Measurements from ENCODE around the gene GLRA1. TPM values are rescaled to one million over a fixed set of nuclear protein-coding genes. Genes with fewer than 3 reads are reported as not detected.
A peak's percentile ranks its signal among the peaks of the same experiment; 100 is the strongest.
"Not testable (repeated sequence)": the region's sequence is repeated elsewhere in the genome, so short reads cannot be mapped to it uniquely, and the experiment has no call there.

GLRA1 gene
- total RNA-seq, 1 experiment from 2014 or later, result not detected

DNA sequence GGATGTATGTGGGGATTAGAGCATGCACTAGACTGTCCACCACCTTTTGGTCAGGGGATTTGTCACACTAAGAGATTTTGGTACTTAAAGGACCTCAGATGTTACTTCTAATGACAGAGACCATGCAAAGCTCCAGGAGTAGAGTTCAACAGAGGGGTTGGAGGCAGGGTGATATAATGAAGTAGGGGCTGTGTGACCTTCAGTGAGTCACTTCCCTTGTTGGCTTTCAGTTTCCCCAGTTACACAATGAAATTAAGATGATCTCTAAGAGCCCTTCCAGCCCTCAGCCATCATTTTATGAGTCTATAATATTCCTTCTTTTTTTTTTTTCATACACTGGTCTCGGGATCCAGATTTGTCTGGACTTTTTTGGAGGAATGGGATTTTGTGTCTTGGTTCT is 26.8 kb downstream of the GLRA1 start:
- POLR2A ChIA-PET, result no interaction called here

DNA sequence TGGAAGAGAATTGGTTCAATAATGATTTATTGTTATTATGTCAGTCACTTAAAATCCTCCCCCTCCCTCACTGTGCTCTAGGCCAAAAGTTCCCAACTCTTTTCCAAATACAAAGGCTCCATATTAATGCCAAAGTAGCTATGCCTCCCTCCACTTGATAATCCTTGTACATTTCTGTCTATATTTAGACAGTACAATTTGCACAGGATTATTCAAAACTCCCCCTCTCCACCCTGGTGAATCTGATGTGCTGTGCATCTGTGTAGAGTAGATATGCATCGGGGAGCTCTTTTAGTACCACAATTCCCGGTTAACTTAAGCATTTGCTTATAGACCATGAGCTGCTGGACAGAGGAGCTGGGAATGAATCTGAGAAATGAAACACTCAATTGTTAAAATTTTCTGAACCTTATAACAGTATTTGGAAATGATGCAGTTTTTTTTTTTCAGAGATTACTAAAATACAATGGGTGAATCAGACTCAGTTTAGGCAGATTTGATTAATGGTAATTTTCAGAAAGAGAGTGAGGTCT is 27.6 kb downstream of the GLRA1 start:
- Mint-ChIP-seq H3K36me3 (ENCODE audit: insufficient read depth, unreplicated experiment) (no peaks in the 10 kb centered on the region), H3K9me3 (ENCODE audit: unreplicated experiment) (peaks cover 8% of the 10 kb centered on the region), H3K4me3 (ENCODE audit: unreplicated experiment) (peak overlapping the region; percentile 30), H3K27ac (ENCODE audit: low read depth, unreplicated experiment) (peak overlapping the region; percentile 68), H3K4me1 (ENCODE audit: insufficient read depth, unreplicated experiment) (peaks cover 23% of the 10 kb centered on the region), H3K27me3 (ENCODE audit: insufficient read depth, unreplicated experiment) (no peaks in the 10 kb centered on the region)
- intact Hi-C loops (cut with micrococcal nuclease), result loop anchor here (2.0 kb wide), 1 partner anchor 28 kb away; the partner anchor contains the start of gene GLRA1
- no TSS peak for BruUV-seq (replicated peaks)
- TF ChIP-seq, protein P1, sequence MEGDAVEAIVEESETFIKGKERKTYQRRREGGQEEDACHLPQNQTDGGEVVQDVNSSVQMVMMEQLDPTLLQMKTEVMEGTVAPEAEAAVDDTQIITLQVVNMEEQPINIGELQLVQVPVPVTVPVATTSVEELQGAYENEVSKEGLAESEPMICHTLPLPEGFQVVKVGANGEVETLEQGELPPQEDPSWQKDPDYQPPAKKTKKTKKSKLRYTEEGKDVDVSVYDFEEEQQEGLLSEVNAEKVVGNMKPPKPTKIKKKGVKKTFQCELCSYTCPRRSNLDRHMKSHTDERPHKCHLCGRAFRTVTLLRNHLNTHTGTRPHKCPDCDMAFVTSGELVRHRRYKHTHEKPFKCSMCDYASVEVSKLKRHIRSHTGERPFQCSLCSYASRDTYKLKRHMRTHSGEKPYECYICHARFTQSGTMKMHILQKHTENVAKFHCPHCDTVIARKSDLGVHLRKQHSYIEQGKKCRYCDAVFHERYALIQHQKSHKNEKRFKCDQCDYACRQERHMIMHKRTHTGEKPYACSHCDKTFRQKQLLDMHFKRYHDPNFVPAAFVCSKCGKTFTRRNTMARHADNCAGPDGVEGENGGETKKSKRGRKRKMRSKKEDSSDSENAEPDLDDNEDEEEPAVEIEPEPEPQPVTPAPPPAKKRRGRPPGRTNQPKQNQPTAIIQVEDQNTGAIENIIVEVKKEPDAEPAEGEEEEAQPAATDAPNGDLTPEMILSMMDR (IDR thresholded peaks at IDR 0.05; ENCODE audit: unreplicated experiment), result no peak
- ChIA-PET POLR2A (interaction anchor here (0.6 to 1.6 kb wide), 6 partner anchors 10 to 453 kb away, joined by 3 to 5 read pairs (median 4); no protein-coding TSS in a partner anchor), CTCF (interaction anchor here (0.6 to 2.9 kb wide), 6 partner anchors 9 to 246 kb away, joined by 3 to 18 read pairs (median 6); no protein-coding TSS in a partner anchor)
- no peak for DNase-seq (ENCODE audit: unreplicated experiment)

More for the DNA sequence above, 26.8 kb downstream of the GLRA1 start:
- Mint-ChIP-seq H3K9me3 (ENCODE audit: unreplicated experiment) (peaks cover 8% of the 10 kb centered on the region), H3K27me3 (ENCODE audit: insufficient read depth, unreplicated experiment) (no peaks in the 10 kb centered on the region), H3K4me1 (ENCODE audit: insufficient read depth, unreplicated experiment) (peaks cover 23% of the 10 kb centered on the region), H3K36me3 (ENCODE audit: insufficient read depth, unreplicated experiment) (no peaks in the 10 kb centered on the region), H3K27ac (ENCODE audit: low read depth, unreplicated experiment) (no peak overlapping the region), H3K4me3 (ENCODE audit: unreplicated experiment) (no peak overlapping the region)
- BruUV-seq (replicated peaks), result no TSS peak
- no peak for DNase-seq (ENCODE audit: unreplicated experiment)
- intact Hi-C loops (cut with micrococcal nuclease), result loop anchor here (2.0 kb wide), 1 partner anchor 27 kb away; the partner anchor contains the start of gene GLRA1
- CTCF ChIA-PET, result interaction anchor here (0.6 kb wide), 1 partner anchor 458 kb away, joined by 3 read pairs; no protein-coding TSS in a partner anchor
- TF ChIP-seq, protein P1 (IDR thresholded peaks at IDR 0.05; ENCODE audit: unreplicated experiment), result no peak

DNA sequence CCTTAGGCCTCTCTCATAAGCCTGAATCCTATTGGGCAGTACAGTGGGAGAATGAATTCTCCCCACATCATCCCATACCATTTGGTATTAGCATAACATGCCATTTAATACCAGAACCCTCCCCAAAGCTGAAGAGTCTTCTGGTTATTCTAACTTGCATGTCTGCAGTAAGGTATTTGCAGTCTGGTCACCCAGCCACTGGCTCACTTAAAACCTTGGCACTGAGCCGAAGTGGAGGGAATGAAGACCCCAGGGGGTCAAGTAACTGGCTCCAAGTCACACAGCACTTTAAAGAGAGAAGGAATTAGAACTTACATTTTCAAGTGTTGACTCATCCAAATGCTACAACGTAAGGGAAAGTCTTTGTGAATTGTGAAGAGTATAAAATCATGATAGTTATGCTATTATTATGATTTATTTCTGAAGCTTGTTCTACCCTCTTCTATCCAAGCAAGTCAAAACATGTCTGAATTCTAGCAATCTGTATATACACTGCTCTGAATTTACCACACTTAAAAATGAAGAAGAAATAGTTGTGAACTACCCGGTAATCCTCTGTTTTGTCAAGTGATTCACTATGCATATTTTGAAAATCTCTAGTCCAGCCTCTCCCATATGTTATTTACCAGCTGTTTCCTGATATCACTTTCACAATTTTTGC is 28.5 kb downstream of the GLRA1 start:
- no peaks in the 10 kb centered on the region for H3K36me3 Mint-ChIP-seq (ENCODE audit: insufficient read depth, unreplicated experiment)
- TF ChIP-seq, protein P1 (IDR thresholded peaks at IDR 0.05; ENCODE audit: unreplicated experiment), result no peak
- peak; percentile 65 for DNase-seq (ENCODE audit: unreplicated experiment)
- POLR2A ChIA-PET, result interaction anchor here (0.6 to 1.6 kb wide), 8 partner anchors 9 to 454 kb away, joined by 3 to 5 read pairs (median 4); no protein-coding TSS in a partner anchor
- peaks cover 23% of the 10 kb centered on the region for H3K4me1 Mint-ChIP-seq (ENCODE audit: insufficient read depth, unreplicated experiment)
- peaks cover 8% of the 10 kb centered on the region for H3K9me3 Mint-ChIP-seq (ENCODE audit: unreplicated experiment)
- intact Hi-C loops (cut with micrococcal nuclease), result loop anchor here (2.0 kb wide), 1 partner anchor 29 kb away; the partner anchor contains the start of gene GLRA1
- CTCF ChIA-PET, result interaction anchor here (0.6 to 2.9 kb wide), 8 partner anchors 9 to 376 kb away, joined by 3 to 18 read pairs (median 4); no protein-coding TSS in a partner anchor
- H3K27me3 Mint-ChIP-seq (ENCODE audit: insufficient read depth, unreplicated experiment), result no peaks in the 10 kb centered on the region
- H3K27ac Mint-ChIP-seq (ENCODE audit: low read depth, unreplicated experiment), result peak overlapping the region; percentile 68
- peak overlapping the region; percentile 30 for H3K4me3 Mint-ChIP-seq (ENCODE audit: unreplicated experiment)
- no TSS peak for BruUV-seq (replicated peaks)

DNA sequence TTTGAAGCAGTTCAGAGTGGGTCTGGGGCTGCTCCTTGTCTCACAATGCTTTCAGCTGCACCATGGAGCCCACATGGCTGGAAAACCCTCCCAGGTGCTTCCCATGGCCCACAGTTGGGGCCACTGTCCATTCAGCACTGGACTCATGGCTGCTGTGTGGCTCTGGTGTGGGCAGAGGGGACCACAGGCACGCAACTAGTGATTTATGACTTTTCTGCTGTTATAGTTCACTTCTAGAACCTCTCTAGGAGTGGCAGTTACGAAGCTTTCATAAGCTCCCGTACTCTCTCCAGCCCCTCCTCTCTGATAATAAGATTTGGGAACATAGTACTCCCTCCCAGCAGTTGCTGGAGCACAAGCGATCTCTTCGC is 29.0 kb downstream of the GLRA1 start:
- POLR2A ChIA-PET, result interaction anchor here (0.6 to 1.4 kb wide), 3 partner anchors 8 to 29 kb away, joined by 3 to 5 read pairs (median 4); no protein-coding TSS in a partner anchor
- TF ChIP-seq, protein P1 (IDR thresholded peaks at IDR 0.05; ENCODE audit: unreplicated experiment), result no peak
- Mint-ChIP-seq H3K4me3 (ENCODE audit: unreplicated experiment) (no peak overlapping the region), H3K36me3 (ENCODE audit: insufficient read depth, unreplicated experiment) (no peaks in the 10 kb centered on the region), H3K9me3 (ENCODE audit: unreplicated experiment) (peaks cover 8% of the 10 kb centered on the region), H3K4me1 (ENCODE audit: insufficient read depth, unreplicated experiment) (peaks cover 23% of the 10 kb centered on the region), H3K27me3 (ENCODE audit: insufficient read depth, unreplicated experiment) (no peaks in the 10 kb centered on the region), H3K27ac (ENCODE audit: low read depth, unreplicated experiment) (peak overlapping the region; percentile 68)
- DNase-seq (ENCODE audit: unreplicated experiment), result peak; percentile 23
- CTCF ChIA-PET, result interaction anchor here (0.6 to 2.9 kb wide), 8 partner anchors 9 to 701 kb away, joined by 3 to 18 read pairs (median 4); no protein-coding TSS in a partner anchor
- no TSS peak for BruUV-seq (replicated peaks)
- intact Hi-C loops (cut with micrococcal nuclease), result loop anchor here (2.0 kb wide), 1 partner anchor 29 kb away; the partner anchor contains the start of gene GLRA1

DNA sequence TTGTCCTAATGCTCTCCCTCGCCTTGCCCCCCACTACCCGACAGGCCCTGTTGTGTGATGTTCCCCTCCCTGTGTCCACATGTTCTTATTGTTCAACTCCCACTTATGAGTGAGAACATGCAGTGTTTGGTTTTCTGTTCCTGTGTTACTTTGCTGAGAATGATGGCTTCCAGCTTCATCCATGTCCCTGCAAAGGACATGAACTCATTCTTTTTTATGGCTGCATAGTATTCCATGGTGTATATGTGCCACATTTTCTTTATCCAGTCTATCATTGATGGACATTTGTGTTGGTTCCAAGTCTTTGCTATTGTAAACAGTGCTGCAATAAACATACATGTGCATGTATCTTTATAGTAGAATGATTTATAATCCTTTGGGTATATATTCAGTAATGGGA is 31.2 kb downstream of the GLRA1 start:
- H3K36me3 Mint-ChIP-seq (ENCODE audit: insufficient read depth, unreplicated experiment); H3K27ac Mint-ChIP-seq (ENCODE audit: low read depth, unreplicated experiment); H3K4me3 Mint-ChIP-seq (ENCODE audit: unreplicated experiment); intact Hi-C loops (cut with micrococcal nuclease); H3K9me3 Mint-ChIP-seq (ENCODE audit: unreplicated experiment); DNase-seq (ENCODE audit: unreplicated experiment); POLR2A ChIA-PET; H3K27me3 Mint-ChIP-seq (ENCODE audit: insufficient read depth, unreplicated experiment); BruUV-seq (replicated peaks): not testable (repeated sequence)
- CTCF ChIA-PET, result interaction anchor here (0.6 kb wide), 2 partner anchors 157 to 250 kb away, joined by 3 read pairs; no protein-coding TSS in a partner anchor
- peaks cover 23% of the 10 kb centered on the region for H3K4me1 Mint-ChIP-seq (ENCODE audit: insufficient read depth, unreplicated experiment)
